Measurements from ENCODE around the gene PEX16.

Gene PEX16

DNA sequence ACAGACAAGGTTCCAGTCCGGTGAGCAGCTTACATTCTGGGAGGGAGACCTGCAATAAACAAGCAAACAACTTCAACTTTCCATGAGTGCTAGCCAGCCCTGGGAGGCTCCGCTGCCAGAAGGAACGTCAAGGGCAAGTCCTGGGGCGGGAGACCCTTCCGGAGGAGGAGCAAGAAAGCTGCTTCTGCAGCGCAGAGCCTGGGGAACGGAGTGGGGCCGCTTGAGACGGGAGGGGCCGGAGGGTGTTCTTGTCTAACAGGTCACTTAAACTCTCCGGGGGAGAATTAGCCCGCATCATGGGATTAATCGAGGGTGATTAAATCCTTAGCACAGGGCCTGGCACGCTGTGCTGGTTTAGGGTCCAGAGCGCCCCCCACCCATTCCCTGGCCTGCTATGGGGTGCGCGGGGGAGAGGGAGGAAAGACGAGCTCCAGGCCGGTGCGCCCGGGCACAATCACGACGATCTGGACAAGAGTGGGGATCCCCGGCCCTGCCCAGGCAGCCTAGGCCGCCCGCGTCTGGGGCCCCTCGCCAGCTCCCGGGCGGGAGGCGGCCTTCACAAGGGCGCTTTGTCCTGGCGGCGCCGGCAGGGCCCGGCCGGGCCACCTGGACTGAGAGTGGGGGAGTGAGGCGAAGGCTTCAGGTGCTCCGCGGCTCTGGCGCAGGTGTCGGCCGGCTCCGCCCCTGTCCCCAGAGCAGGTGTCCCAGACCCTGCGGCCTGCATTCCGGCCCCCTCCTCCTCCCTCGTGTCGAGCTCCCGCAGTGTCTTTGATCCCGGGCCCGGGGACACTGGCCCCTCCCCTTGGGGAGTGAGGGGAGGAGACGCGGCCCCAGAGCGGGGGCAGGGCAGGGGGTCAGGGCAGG lies 4.1 kb upstream of the PEX16 start:
- TF ChIP-seq, protein P1, sequence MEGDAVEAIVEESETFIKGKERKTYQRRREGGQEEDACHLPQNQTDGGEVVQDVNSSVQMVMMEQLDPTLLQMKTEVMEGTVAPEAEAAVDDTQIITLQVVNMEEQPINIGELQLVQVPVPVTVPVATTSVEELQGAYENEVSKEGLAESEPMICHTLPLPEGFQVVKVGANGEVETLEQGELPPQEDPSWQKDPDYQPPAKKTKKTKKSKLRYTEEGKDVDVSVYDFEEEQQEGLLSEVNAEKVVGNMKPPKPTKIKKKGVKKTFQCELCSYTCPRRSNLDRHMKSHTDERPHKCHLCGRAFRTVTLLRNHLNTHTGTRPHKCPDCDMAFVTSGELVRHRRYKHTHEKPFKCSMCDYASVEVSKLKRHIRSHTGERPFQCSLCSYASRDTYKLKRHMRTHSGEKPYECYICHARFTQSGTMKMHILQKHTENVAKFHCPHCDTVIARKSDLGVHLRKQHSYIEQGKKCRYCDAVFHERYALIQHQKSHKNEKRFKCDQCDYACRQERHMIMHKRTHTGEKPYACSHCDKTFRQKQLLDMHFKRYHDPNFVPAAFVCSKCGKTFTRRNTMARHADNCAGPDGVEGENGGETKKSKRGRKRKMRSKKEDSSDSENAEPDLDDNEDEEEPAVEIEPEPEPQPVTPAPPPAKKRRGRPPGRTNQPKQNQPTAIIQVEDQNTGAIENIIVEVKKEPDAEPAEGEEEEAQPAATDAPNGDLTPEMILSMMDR (IDR thresholded peaks at IDR 0.05): no peak
- no peak for TF ChIP-seq ZFX (IDR thresholded peaks at IDR 0.05; ENCODE audit: borderline replicate concordance)
- peak overlapping the region; percentile 90 for H3K27ac ChIP-seq

DNA sequence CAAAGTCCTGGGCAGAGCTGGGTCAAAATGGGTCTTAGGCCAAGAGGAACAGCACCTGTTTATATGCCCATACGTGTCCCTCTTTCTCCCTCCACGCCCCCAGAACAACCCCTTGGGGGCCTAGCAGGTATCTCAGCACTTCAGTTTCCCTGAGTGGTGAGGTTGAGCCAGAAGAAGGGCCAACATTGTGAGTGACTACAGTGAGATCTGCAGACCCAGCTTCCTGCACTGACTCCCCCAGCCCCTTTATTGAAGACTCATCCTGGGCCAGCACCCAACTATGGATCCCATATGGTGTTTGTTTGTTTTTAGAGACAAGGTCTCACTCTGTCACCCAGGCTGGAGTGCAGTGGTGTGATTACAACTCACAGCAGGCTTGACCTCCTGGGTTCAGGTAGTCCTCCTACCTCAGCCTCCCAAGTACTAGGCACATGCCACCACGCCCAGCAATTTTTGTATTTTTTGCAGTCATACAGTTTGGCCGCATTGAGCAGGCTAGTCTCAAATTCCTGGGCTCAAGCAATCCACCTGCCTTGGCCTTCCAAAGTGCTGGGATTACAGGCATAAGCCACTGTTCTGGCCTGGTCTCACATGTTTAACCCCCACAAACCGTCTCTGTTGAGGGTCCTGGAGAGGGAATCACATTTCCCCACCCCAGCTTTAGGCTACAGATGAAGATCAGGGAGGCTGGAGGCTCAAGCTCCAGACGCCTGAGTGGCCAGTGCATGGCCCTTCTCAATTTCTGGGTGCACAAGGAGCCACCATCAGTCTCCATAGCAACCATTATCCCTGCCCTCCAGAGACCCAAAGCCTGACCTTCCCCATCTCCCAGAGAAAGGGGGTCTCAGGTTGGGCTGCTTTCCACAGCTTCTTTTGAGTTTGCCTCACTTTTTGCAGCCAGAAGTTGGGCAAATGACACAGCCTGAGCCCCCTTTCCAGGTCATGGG lies 3.1 kb upstream of the PEX16 start:
- TF ChIP-seq, protein P1 (IDR thresholded peaks at IDR 0.05): no peak
- TF ChIP-seq ZFX (IDR thresholded peaks at IDR 0.05; ENCODE audit: borderline replicate concordance): no peak
- H3K27ac ChIP-seq: peak overlapping the region; percentile 90

DNA sequence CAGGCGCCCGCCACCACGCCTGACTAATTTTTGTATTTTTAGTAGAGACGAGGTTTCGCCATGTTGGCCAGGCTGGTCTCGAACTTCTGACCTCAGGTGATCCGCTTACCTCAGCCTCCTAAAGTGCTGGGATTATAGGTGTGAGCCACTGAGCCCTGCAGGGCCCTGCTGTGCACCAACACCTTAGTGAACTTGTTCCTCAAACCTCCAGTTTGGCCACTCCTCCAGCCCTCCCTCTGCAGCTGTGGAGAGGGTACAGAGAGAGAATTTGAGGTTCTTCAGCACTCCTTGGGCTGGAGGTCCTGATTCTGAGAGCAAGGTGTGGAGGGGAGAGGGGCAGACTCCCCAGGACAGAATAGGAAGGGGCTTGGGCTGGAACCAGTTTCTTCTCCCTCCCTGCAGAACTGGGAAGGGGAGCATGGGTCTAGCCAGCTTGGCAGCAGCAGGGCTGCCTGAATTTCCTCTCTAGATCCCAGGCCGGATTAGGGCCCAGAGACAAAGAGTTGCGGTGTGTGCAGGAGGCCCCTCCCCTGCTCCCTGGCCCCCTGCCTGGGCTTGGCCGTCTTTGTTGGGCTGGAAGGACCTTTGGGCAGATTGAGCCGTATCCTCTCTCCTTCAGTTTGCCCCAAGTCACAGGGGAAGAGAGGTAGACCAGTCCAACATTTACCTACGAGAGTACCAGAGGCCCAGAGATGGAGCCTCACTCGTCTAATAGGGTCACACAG lies 2.3 kb upstream of the PEX16 start:
- H3K27ac ChIP-seq: peak overlapping the region; percentile 90
- TF ChIP-seq ZFX (IDR thresholded peaks at IDR 0.05; ENCODE audit: borderline replicate concordance): no peak
- TF ChIP-seq, protein P1 (IDR thresholded peaks at IDR 0.05): no peak

DNA sequence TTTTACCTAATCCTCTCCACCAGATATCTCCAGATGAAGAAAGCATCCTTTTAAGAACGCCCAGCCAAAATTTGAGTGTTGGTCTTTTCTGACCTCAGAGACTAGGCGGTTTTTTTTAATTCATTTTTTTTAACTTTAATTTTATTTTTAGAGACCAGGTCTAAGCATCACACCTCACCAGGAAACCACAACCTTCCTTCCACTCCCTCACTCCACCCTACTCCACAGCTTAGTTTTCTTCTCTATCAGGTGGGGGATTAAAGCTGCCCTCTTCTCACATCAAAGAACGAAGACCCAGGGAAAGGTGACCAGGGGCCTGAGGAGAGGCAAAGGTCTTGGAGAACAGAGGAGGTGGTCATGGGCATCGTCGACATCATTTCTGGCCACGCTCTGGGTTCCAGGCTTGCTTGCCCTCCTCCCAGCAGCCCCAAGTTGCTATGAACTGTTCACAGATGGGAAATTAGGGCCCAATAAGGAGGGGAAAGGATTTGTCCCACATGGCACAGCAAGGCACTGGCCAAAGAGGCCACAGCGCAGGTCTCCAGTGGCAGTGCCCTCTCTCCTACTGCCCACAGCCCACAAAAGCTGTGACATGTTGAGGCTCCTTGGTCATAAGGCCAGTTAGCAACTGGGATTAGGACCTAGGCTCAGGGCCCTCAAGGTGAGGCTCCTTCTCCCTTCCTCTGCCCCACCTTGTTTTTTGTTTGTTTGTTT lies 1.4 kb upstream of the PEX16 start:
- H3K27ac ChIP-seq: peak overlapping the region; percentile 90
- no peak for TF ChIP-seq ZFX (IDR thresholded peaks at IDR 0.05; ENCODE audit: borderline replicate concordance)
- TF ChIP-seq, protein P1 (IDR thresholded peaks at IDR 0.05): no peak

DNA sequence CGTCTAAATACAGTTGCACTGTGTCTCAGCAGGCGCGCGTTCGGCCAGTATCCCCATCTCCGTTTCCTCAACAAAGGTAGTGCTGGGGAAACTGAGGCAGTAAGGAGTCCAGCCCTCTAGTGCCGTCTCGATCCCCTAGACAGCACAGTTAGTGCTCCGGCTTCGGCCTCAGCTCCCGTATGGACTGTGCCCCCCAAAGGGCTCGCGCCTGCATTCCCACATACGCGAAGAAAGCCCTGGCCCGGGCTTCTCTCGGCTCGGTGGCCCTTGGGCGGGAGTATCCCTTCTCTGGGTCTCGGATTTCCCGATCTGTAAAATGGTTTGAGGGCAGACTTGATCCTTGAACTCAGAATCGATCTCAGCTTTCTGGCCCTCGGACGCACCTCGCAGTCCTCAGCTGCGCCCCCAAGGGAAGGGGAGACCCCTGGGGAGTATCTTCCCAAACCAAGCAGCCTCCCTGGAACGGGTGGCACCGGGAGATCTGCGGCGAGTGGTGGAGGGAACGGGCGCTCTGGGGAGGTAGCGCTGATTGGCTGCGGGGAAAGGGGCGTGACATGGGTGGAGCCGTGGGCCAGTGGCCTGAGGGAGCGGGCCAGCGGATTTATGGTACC lies 759 bp upstream of the PEX16 start:
- TF ChIP-seq, protein P1 (IDR thresholded peaks at IDR 0.05): no peak
- no peak for TF ChIP-seq ZFX (IDR thresholded peaks at IDR 0.05; ENCODE audit: borderline replicate concordance)
- peak overlapping the region; percentile 90 for H3K27ac ChIP-seq

DNA sequence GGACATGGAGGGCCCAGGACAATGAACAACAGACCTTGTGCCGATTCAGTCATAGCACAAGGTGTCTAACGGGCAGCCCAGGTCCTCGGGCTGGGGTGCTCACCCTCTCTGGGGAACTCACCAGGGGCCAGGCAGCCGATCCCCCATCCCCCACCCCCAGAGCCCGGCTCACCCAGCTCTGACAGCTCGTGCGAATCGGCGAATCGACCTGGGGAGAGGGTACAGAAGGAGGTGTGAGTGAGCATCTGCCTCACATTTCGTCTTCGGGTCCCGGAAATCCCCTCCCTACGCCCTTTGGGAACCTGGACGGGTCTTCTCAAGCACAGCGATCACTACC lies 423 bp downstream of the PEX16 start:
- peak overlapping the region; percentile 90 for H3K27ac ChIP-seq
- TF ChIP-seq ZFX (IDR thresholded peaks at IDR 0.05; ENCODE audit: borderline replicate concordance): no peak
- TF ChIP-seq, protein P1 (IDR thresholded peaks at IDR 0.05): no peak

All from 22Rv1 (cell line).